GM18517 (cell line): ENCODE data around the gene SREBF1.

Experiments used
- ATAC-seq: cut with Tn5 transposase; IDR thresholded peaks from one replicate; pipeline ENCODE4 v1.9.1; 2021; ENCODE audit warnings: mild to moderate bottlenecking, moderate library complexity; ENCODE audit not compliant: unreplicated experiment

SREBF1 gene

GRCh38 chr17:17842111-17842876, 5.5 kb upstream of the SREBF1 start:
- ATAC-seq = no peak

- ATAC-seq = no peak
Observed at GRCh38 chr17:17841601-17842025, 4.8 kb upstream of the SREBF1 start.

GRCh38 chr17:17840751-17841591, 4.2 kb upstream of the SREBF1 start:
- no peak for ATAC-seq

- ATAC-seq = no peak
Observed at GRCh38 chr17:17839791-17840707, 3.3 kb upstream of the SREBF1 start.

- no peak for ATAC-seq
Observed at GRCh38 chr17:17837966-17838962, 1.5 kb upstream of the SREBF1 start.

- ATAC-seq = no peak
Observed at GRCh38 chr17:17837380-17837821, 615 bp upstream of the SREBF1 start.

GRCh38 chr17:17836250-17836817, 452 bp downstream of the SREBF1 start:
- peak; percentile 66 for ATAC-seq

- ATAC-seq = no peak
Observed at GRCh38 chr17:17835415-17836249, 1.2 kb downstream of the SREBF1 start.

GRCh38 chr17:17834974-17835373, 1.8 kb downstream of the SREBF1 start:
- no peak for ATAC-seq

GRCh38 chr17:17833658-17834357, 3.0 kb downstream of the SREBF1 start:
- no peak for ATAC-seq

- no peak for ATAC-seq
Observed at GRCh38 chr17:17832032-17832363, 4.8 kb downstream of the SREBF1 start.

- ATAC-seq = no peak
Observed at GRCh38 chr17:17831208-17832031, 5.4 kb downstream of the SREBF1 start.

- no peak for ATAC-seq
Observed at GRCh38 chr17:17830740-17831207, 6.0 kb downstream of the SREBF1 start.

GRCh38 chr17:17830269-17830567, 6.6 kb downstream of the SREBF1 start:
- no peak for ATAC-seq

- no peak for ATAC-seq
Observed at GRCh38 chr17:17827826-17828621, 8.8 kb downstream of the SREBF1 start.
